NOMO-1 treated with dmso at 0.1 percent for 144 hours (cell line): ENCODE data around the gene TTC9B.

Experiments
- DNase-seq: peaks from one replicate; lab custom pipeline; 2025; ENCODE audit not compliant: unreplicated experiment; lab: John Stamatoyannopoulos, UW

TTC9B gene

DNA sequence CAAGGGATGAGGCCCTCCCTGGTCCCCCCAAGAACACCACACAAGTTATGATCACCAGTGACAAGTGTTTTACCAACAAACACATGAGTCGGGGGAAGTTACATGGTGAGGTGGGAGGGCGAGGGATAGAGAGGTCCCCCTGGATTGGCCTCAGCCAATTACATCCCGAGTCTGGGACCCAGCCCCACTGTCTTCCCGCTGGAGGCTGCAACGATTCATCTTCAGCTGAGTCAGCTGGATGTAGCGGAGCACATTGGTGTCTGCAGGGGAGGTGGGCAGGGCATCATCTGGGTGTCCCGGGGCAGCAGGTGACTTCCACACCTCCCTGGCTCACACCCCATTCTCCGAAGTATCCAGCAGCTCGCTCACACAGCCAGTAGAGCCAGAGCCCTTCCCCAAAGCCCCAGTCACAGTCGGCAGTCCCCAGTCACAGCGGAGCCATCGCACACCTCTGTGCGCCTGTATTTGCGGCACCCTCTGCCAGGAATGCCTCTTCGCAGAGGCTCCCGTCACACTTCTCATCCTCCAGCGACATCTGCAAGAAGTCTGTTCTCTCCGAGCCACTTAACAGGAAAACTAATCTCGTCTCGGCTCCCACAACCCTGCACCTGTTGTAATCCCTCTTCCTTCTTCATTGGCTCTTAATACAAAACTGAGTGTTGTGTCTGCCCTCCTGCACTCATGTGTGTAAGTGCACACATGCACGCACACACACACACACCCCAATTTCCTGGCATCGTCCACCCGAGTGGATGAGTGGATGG, 2.0 kb downstream of the TTC9B start:
- DNase-seq = no peak

DNA sequence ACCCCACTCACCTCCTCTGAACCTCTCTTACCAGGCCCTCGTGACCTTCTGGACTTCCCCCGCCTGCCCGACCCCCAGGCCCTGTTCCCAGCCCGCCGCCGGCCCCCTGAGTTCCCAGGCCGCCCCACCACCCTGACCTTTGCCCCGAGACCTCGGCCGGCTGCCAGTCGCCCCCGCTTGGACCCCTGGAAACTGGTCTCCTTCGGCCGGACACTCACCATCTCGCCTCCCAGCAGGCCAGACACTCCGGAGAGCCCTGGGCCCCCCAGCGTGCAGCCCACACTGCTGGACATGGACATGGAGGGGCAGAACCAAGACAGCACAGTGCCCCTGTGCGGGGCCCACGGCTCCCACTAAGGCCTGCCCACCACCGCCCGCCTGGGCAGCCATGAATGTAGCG, 3.2 kb downstream of the TTC9B start:
- DNase-seq = no peak

DNA sequence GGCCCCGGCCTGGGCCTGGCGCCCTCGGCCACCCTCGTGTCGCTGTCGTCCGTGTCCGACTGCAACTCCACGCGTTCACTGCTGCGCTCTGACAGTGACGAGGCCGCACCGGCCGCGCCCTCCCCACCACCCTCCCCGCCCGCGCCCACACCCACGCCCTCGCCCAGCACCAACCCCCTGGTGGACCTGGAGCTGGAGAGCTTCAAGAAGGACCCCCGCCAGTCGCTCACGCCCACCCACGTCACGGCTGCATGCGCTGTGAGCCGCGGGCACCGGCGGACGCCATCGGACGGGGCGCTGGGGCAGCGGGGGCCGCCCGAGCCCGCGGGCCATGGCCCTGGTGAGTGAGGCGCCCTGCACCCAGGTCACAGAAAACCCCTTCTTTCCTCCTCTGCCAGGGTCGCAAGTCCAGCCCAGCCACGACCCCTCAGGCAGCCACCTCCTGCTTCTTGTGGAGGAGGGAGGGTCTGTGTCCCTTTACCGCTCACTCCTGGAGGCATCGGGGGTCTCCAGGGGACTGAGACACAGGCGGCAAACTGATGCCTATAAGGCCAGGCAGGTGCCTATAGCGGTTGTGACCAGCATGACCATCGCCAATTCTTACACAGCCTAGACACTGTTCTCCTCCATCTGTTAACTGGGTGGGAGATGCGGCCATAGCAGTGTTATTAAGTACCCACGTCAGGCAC, 4.2 kb downstream of the TTC9B start:
- no peak for DNase-seq

DNA sequence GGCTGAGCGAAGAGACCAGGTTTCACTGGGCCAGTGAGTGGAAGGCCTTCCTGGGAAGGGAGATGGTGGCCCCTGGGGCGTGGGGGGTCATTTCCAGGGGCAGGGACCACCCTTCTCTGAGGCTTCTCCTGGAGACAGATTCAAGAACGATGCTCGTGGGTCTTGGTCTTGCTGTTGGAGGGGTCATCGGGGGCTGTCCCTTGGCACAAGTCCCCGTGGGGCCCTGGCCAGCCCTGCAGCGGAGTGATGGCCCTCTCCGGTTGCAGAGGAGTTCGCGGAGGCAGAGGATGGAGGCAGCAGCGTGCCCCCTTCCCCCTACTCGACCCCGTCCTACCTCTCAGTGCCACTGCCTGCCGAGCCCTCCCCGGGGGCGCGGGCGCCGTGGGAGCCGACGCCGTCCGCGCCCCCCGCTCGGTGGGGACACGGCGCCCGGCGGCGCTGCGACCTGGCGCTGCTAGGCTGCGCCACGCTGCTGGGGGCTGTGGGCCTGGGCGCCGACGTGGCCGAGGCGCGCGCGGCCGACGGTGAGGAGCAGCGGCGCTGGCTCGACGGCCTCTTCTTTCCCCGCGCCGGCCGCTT, 4.8 kb downstream of the TTC9B start:
- DNase-seq = no peak

DNA sequence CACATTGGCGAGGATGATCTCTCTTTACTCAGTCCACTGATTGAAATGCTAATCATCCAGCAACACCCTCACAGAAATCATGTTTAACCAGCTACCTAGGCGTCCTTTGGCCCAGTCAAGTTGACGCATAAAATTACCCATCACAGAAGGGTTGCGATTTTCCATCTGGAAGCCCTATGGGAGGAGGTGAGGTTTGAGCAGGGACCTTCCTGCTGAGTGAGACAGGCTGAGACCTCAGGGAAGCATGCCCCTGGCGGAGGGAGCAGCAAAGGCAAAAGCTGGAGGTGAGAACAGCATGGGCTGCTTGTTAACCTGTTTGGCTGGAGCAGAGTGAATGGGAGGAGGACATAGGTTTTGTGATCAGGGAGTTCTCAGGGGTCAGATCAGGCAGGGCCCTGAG, 7.3 kb downstream of the TTC9B start:
- DNase-seq = no peak

DNA sequence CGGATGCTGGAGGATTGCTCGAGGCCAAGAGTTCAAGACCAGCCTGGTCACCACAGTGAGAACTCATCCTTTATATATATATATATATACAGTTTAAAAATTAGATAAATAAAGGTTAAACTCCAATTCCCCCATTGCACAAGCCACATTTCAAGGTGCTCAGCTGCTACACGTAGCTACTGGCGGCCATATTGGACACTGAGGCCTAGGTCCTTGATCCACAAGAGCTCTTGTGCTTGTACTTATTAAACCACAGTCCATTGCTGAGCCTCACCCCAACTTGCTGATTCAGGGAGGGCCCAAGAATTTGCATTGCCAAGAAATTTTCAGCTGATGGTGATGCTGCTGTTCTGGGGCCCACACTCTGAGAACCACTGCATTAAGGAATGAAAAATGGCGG, 9.6 kb downstream of the TTC9B start:
- no peak for DNase-seq

DNA sequence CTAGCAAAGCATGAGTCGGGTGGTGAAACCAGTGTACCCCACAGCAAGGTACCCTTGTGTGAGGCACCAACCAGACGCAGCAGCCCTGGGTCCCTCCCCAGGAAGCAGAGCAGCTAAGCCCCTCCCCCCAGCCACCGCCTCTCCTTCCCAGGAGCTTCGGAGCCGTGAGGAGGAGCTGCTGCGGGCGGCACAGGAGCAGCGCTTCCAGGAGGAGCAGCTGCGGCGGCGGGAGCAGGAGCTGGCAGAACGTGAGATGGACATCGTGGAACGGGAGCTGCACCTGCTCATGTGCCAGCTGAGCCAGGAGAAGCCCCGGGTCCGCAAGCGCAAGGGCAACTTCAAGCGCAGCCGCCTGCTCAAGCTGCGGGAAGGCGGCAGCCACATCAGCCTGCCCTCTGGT, 12.4 kb downstream of the TTC9B start:
- DNase-seq = no peak

DNA sequence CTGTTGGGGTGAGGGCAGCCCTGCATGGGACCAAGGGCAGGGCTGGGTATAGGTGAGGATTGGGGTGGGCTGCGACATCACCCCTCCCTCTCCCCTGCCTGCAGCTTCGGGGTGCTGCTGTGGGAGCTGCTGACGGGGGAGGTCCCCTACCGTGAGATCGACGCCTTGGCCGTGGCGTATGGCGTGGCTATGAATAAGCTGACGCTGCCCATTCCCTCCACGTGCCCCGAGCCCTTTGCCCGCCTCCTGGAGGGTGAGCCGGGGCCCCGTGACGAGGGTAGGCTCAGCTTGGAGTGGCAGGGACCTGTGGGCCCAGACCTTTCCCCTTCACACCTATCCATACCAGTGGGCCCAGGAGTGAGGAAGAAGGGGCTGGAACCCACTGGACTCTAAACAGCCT, 13.8 kb downstream of the TTC9B start:
- DNase-seq = no peak

DNA sequence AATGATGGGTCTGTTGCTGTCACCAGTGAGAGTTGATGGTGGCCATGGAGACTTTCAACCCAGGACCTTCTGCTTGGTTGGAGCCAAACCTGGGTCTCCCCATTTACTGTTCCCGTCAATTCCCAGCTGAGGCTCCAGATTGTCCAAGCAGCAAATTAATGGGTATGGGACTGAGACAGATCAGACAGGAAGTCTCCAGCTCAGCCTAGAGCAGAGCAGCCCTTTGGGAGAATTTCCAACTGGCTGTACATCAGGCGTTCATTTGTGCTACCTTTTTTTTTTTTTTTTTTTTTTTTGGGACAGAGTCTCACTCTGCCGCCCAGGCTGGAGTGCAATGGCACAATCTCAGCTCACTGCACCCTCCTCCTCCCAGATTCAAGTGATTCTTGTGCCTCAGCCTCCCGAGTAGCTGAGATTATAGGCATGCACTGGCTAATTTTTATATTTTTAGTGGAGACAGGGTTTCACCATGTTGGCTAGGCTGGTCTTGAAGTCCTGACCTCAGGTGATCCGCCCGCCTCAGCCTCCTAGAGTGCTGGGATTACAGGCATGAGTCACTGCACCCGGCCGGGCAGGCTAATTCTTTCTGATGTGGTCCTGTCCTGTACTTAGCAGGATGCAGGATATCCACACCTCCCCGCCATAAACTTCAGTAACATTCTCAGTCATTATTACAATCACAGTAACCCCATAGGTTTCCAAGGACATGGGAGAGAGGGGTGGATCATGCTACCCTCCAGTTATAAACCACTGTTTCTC, 17.7 kb downstream of the TTC9B start:
- no peak for DNase-seq

DNA sequence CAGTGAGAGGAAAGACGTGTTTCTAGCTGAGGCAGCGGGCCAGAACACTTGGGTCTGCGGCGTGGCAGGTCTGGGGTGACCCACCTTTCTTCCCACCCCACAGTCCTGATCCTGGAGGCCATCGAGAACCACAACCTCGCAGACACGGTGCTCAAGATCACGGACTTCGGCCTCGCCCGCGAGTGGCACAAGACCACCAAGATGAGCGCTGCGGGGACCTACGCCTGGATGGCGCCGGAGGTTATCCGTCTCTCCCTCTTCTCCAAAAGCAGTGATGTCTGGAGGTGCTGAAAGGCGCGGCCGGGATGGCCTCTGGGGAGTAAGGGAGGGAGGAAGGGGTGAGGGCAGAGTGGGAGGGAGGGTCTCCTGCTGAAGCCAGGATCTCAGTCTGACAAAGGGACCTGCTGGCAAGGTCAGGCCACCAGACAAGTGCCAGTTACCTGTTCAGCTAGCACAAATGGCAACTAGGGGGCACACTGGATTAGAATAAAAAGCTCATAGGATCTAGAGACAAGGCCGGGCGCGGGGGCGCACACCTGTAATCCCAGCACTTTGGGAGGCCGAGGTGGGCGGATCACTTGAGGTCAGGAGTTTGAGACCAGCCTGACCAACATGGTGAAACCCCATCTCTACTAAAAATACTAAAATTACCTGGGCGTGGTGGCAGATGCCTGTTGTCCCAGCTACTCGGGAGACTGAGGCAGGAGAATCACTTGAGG, 19.8 kb downstream of the TTC9B start:
- no peak for DNase-seq

DNA sequence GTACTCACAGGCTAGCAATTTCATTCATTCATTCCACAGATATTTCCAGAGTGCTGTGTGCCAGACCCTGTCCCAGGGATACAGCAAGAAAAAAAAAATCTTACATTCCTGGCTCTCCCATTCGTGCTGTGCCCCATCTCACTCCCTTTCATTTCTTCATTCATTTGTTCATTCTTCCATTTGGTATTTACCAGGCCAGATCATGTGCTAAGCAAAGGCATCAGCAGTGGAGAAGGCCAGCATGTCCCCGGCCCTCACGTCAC, 24.7 kb downstream of the TTC9B start:
- DNase-seq = no peak

DNA sequence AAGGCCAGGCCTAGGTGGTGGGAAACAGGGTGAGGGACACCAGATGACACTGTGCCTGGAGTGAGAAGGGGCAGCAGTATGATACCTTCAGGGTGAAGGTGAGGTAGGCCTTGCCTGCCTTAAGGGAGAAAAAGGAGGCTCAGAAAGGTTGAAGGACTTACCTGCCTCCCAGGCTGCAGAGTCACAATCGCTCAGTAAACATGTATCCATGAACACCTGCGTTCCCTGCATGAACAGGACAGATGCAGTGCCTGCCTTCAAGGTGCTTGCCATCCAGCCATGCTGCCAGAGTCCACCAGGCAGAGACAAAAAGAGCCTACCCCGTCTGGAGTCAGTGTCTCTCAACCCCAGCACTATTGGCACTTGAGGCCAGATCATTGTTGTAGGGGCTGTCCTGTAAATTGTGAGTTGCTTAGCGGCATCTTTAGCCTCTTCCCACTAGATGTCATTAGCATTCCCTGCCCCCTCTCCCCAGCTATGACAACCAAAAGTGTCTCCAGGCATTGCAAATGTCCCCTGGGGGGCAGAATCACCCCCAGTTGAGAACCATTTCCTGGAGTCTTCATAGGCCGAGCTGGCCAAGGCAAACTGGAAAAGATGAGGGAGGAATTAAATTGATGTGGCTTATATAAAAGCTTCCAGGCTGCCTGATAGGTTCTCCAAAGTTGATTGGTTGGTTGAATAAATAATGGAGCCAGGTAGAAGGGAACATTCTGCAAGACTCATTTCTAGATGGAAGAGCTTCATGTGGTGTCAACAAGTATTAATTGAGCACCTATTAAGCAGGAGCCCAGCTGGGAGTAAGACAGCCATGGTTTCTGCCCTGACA, 25.2 kb downstream of the TTC9B start:
- no peak for DNase-seq

DNA sequence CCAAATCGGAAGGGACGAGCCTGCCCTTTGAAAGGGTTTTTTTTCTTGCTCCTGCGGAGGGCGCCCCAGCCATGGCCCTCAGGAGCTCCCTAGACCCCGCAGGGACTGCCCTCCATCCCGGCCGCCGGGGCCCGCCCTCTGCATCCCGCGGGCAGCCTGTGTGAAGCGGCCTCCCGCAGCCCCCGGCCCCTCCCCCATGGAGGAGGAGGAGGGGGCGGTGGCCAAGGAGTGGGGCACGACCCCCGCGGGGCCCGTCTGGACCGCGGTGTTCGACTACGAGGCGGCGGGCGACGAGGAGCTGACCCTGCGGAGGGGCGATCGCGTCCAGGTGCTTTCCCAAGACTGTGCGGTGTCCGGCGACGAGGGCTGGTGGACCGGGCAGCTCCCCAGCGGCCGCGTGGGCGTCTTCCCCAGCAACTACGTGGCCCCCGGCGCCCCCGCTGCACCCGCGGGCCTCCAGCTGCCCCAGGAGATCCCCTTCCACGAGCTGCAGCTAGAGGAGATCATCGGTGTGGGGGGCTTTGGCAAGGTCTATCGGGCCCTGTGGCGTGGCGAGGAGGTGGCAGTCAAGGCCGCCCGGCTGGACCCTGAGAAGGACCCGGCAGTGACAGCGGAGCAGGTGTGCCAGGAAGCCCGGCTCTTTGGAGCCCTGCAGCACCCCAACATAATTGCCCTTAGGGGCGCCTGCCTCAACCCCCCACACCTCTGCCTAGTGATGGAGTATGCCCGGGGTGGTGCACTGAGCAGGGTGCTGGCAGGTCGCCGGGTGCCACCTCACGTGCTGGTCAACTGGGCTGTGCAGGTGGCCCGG, 26.1 kb downstream of the TTC9B start:
- no peak for DNase-seq

DNA sequence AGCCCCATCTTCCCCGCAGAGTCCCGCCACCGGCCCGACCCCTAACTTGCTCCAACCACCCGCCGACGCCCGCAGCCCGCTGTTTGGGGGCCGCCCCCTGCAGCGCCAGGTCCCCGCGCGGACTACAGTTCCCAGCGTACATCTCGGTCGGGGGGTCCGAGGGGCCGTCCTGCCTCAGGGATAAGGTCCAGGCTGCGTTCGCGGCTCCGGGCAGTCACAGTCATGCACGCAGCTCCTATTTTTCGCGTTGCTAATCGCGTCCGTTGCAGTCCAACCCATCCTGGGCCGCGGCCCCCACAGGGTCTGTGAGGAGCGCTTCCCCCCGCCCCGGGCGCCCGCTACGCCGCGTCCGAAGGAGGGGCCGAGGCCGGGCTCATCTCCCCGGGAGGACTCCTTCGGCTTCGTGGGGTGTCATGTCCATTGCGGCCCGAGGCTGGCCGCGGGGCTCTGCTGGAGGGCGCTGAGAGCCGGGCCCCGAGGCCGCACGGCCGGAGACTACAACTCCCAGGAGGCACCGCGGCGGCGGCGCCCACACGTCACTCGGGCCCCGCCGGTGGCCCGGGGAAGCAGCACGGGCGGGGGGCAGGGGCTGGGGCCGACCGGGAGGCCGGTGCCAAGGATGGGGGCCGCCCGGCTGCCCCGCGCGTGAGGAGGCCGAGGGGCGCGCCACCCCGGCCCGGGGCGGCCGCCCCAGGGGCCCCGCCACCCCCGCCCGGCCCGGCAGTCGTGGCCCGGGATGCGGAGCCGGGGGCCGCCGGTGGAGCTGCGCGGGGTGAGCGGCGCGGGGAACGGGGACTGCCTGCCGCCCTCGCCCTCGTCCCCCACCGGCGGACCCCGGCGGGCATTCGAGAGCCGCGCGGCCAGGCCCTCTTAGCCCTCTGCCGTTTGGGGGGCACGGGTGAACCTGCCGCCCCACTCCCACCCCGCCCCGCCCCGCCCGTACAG, 27.0 kb downstream of the TTC9B start, which contains the start of gene MAP3K10:
MAP3K10 (plus strand) TSS at position 536 of the 945 bp plus-strand sequence. CDS start 606 bp downstream, outside the sequence.
- DNase-seq = peak; percentile 39

DNA sequence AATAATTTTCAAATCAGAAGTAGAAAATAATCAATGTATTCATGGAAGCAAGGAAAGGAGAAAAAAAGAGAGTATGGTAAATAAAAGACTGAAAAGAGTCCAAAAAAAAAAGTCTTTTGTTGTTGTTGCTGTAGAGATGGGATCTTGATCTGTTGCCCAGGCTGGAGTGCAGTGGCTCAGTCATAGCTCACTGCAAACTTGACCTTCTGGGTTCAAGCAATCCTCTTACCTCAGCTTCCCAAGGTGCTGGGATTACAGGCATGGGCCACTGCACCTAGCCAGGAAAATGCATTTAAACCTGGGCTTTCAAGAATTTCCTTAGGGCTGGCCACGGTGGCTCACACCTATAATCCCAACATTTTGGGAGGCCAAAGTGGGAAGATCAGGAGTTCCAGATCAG, 33.9 kb downstream of the TTC9B start:
- DNase-seq = no peak

DNA sequence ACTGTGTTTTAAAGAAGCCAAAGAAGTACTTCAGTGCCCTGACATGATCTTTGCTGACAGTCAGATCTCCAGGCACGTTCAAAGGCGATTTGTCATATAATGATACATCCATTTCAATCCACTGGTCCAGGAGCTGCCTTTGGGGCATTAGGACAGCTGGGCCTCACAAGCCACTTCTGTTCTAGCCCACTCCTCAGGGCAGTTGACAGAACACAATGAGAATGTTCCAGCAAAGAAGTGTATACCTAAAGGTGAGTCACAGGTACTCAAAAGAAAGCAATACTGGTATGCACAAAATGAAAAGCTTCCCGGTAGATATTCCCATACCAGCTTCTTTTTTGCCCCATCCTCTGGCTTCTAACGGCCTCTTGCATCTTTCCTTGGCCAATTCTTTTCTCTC, 39.4 kb downstream of the TTC9B start:
- no peak for DNase-seq

DNA sequence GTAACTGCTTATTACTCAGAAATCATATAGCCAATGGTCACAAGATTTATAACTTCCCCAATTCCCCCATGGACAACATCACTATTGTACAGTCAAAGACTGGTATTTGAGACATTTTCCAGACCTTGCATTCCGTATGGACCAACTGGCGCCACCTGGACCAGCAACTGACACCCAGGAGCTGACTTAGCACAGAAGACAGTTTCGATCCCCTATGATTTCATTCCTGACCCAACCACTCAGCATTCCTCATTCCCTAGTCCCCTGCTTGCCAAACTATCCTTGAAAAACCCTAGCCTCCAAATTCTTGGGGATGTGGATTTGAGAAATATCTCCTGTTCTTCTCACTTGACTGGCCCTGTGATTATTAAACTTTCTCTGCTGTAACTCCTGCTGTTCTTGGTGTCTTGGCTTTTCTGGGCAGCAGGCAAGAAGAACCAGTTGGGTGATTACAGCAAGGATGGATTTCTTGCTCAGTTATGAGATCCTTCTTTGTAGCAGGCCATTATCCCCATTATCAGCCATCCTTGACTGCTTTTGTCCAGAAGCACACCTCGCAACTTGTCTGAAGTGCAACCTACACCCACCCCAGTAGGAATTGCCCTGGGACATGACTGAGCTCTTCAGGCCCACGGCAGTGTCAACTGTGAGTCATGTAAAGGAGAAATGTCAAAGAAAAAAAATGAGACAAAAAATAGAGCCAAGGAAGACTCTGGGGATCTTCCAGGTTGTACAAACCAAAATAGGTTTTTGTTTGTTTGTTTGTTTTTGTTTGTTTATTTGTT, 40.7 kb downstream of the TTC9B start:
- no peak for DNase-seq

DNA sequence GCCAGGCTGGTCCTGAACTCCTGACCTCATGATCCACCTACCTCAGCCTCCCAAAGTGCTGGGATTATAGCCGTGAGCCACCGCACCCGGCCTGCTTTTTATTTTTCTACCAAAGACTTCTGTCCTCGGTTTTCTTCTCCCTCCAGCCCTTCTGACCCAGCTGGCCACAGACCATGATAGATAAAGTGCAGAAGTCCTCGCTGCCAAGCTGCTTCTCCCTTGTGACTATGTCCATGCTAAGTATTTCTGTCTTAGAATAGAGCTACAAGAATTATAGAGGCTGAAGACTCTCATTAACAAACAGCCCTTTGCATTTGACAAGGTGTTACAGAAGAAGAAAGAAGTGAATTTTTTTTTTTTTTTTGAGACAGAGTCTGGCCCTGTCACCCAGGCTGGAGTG, 42.4 kb downstream of the TTC9B start:
- DNase-seq = no peak
